ENCODE data around the gene KIF3A.

The KIF3A gene

DNA sequence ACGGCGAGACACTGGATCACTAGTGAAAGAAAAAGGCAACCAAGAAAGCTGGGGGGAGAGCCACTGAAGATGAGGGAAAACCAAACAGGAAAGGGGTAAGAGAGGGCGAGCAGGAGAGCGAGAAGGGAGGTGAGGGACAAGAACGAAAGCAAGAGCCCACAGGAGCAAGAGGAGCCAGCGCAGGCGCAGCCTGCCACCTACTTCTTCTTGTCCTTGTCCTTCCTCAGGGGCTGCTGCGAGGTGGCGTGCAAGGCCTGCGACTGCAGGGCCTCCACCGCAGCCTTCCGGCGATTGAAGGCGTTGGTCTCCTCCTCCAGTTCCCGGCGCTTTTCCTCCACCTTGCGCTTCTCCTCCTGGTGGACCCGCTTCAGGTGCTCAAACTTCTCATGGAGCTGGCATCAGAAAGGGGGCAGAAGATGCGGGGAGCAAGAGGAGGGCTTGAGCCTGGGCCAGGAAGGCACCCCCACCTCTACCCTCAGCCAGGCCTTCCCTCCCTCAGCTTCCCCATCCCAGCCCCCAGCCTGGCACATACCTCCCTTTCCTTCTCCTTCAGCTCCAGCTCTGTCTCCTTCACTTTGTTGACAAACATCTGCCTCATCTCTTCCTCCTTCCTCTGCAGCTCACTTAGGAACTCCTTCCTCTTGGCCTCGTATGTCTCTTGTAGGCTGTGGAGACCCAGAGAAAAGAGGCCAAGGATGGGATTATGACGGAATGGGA lies 23.4 kb upstream of the KIF3A start:
- no peaks in the 10 kb centered on the region for H3K9me3 ChIP-seq (replicated peaks in 1 of 2; ENCODE audit: control insufficient read depth in 2 of 2, insufficient read depth in 1 of 2, low read depth in 1 of 2, low read length in 2 of 2)
- H2AK5ac ChIP-seq (ENCODE audit: low read depth, low read length): no peak overlapping the region
- no peak overlapping the region for H3K4me2 ChIP-seq (ENCODE audit: insufficient read depth, low read length, poor library complexity, severe bottlenecking)
- H3K79me1 ChIP-seq (ENCODE audit: low read depth, low read length): peaks cover 2% of the 10 kb centered on the region
- H3K23ac ChIP-seq (ENCODE audit: low read depth, low read length, poor library complexity): peak overlapping the region; percentile 62
- no peak overlapping the region for H3K27ac ChIP-seq (replicated peaks; ENCODE audit: low read length)
- H4K91ac ChIP-seq (ENCODE audit: low read depth, low read length, poor library complexity): no peak overlapping the region
- no peak overlapping the region for H3K14ac ChIP-seq (ENCODE audit: low read length)
- no peak overlapping the region for H2AFZ ChIP-seq (ENCODE audit: low read length)
- no peak overlapping the region for H3K4ac ChIP-seq (ENCODE audit: low read length)
- H2BK120ac ChIP-seq (ENCODE audit: low read depth, low read length): no peak overlapping the region
- no peaks in the 10 kb centered on the region for H3K27me3 ChIP-seq (ENCODE audit: control insufficient read depth in 3 of 3, insufficient read depth in 3 of 3, low read depth in 1 of 3, low read length in 3 of 3)
- H3K18ac ChIP-seq (ENCODE audit: low read length): no peak overlapping the region
- no peak overlapping the region for H3K4me3 ChIP-seq (ENCODE audit: low read length in 2 of 2)
- H4K8ac ChIP-seq (ENCODE audit: low read depth, low read length): no peak overlapping the region
- H2BK5ac ChIP-seq (ENCODE audit: low read length): no peak overlapping the region
- DNase-seq (ENCODE audit: low spot score): no peak
- peaks cover 44 to 80% of the 10 kb centered on the region in 2 donors for H3K36me3 ChIP-seq (replicated peaks in 1 of 2; ENCODE audit: control insufficient read depth in 2 of 2, insufficient read depth in 2 of 2, low read length in 2 of 2)
- no peaks in the 10 kb centered on the region for H3K4me1 ChIP-seq (ENCODE audit: control insufficient read depth in 2 of 2, insufficient read depth in 1 of 2, low read depth in 1 of 2, low read length in 2 of 2)
- WGBS, 2 donors (ENCODE audit: extremely low coverage in 2 of 2, insufficient read length in 2 of 2, insufficient replicate concordance in 1 of 2): no CpG with 5 or more reads among the region's 21 CpGs
- H3K9ac ChIP-seq (ENCODE audit: low read depth, low read length, poor library complexity): no peak overlapping the region
- no peak overlapping the region for H2BK12ac ChIP-seq (ENCODE audit: low read length)
- H2BK15ac ChIP-seq (ENCODE audit: low read length): no peak overlapping the region

DNA sequence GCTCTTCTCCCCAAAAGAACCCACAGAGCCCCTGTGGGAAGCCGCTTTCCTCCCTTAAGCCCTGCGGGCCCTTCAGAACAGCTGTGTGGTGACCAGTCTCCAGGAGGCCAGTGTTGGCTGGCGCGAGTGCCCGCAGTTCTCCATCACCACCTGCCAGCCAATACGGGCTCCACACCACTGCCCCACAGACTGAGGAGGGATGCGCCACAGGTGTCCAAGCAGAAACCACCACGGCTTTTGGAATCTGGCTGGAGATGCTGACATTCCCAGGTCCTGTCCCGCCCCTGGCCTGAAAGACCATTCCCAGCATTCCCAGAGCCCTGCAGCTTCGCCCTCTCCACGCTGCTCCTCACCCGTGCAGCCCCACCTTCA lies 22.7 kb upstream of the KIF3A start:
- Histone ChIP-seq H4K8ac (ENCODE audit: low read depth, low read length) (no peak overlapping the region), H3K4me1 (ENCODE audit: control insufficient read depth in 2 of 2, insufficient read depth in 1 of 2, low read depth in 1 of 2, low read length in 2 of 2) (peaks cover 0 to 3% of the 10 kb centered on the region in 2 donors), H2AK5ac (ENCODE audit: low read depth, low read length) (no peak overlapping the region), H3K4ac (ENCODE audit: low read length) (no peak overlapping the region), H2AFZ (ENCODE audit: low read length) (no peak overlapping the region), H3K14ac (ENCODE audit: low read length) (peak overlapping the region; percentile 25), H3K4me3 (ENCODE audit: low read length in 2 of 2) (no peak overlapping the region), H3K18ac (ENCODE audit: low read length) (no peak overlapping the region), H3K23ac (ENCODE audit: low read depth, low read length, poor library complexity) (no peak overlapping the region), H2BK120ac (ENCODE audit: low read depth, low read length) (no peak overlapping the region), H2BK15ac (ENCODE audit: low read length) (no peak overlapping the region), H3K27me3 (ENCODE audit: control insufficient read depth in 3 of 3, insufficient read depth in 3 of 3, low read depth in 1 of 3, low read length in 3 of 3) (no peaks in the 10 kb centered on the region), H3K9ac (ENCODE audit: low read depth, low read length, poor library complexity) (no peak overlapping the region), H3K9me3 (replicated peaks in 1 of 2; ENCODE audit: control insufficient read depth in 2 of 2, insufficient read depth in 1 of 2, low read depth in 1 of 2, low read length in 2 of 2) (no peaks in the 10 kb centered on the region), H2BK12ac (ENCODE audit: low read length) (no peak overlapping the region), H3K36me3 (replicated peaks in 1 of 2; ENCODE audit: control insufficient read depth in 2 of 2, insufficient read depth in 2 of 2, low read length in 2 of 2) (peaks cover 44 to 75% of the 10 kb centered on the region in 2 donors), H4K91ac (ENCODE audit: low read depth, low read length, poor library complexity) (no peak overlapping the region), H3K27ac (replicated peaks; ENCODE audit: low read length) (no peak overlapping the region), H3K79me1 (ENCODE audit: low read depth, low read length) (no peaks in the 10 kb centered on the region), H2BK5ac (ENCODE audit: low read length) (no peak overlapping the region), H3K4me2 (ENCODE audit: insufficient read depth, low read length, poor library complexity, severe bottlenecking) (no peak overlapping the region)
- DNase-seq (ENCODE audit: low spot score): no peak
- no CpG with 5 or more reads among the region's 12 CpGs for WGBS, 2 donors (ENCODE audit: extremely low coverage in 2 of 2, insufficient read length in 2 of 2, insufficient replicate concordance in 1 of 2)

DNA sequence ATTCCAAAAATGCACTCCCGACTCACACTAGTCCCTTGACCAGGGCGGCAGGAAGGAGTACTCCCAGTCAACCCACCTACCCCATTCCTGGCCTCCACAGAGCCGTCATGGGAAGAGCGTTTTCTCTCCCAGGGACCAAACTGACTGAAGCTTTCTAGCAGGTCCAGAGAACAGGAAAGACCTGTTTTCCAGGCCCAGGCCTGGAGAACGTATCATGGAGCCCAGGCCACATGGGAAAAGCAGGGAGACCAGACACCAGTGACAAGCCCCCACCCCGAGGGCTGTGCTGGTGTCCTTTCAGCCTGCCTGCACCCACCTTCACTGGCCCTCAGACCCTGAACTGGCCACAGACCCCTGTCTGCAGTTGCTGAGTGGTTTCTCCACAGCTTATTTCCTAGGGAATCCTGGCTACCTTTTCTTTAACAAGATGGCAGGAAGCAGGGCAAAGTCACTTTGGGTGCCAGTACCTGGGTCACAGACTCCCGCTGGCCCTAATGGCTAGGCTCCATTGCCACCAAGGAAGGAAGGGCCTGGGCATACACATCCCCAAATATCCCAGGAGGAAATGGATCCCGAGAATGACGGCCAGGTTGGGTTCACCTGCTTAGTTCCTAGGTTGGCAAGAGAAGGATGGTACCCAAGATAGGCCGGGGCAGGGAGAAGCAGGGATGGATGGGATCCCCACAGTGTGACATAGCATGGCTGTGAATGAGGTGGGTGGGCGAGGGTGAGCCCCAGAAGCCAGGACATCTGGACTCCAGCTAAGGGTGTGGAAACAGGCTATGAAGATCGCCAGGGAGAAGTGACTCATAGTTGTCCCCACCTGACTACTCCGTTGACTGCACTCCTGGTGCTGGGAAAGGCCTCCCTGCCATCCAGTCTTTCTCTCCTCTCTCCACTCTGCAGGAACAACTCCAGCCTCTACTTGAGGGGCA lies 22.0 kb upstream of the KIF3A start:
- Histone ChIP-seq H2AFZ (ENCODE audit: low read length) (no peak overlapping the region), H3K4me2 (ENCODE audit: insufficient read depth, low read length, poor library complexity, severe bottlenecking) (no peak overlapping the region), H3K36me3 (replicated peaks in 1 of 2; ENCODE audit: control insufficient read depth in 2 of 2, insufficient read depth in 2 of 2, low read length in 2 of 2) (peaks cover 40 to 69% of the 10 kb centered on the region in 2 donors), H3K9ac (ENCODE audit: low read depth, low read length, poor library complexity) (no peak overlapping the region), H4K91ac (ENCODE audit: low read depth, low read length, poor library complexity) (no peak overlapping the region), H2BK15ac (ENCODE audit: low read length) (no peak overlapping the region), H3K4me3 (ENCODE audit: low read length in 2 of 2) (no peak overlapping the region), H3K79me1 (ENCODE audit: low read depth, low read length) (no peaks in the 10 kb centered on the region), H2BK12ac (ENCODE audit: low read length) (no peak overlapping the region), H4K8ac (ENCODE audit: low read depth, low read length) (no peak overlapping the region), H2BK120ac (ENCODE audit: low read depth, low read length) (no peak overlapping the region), H3K4ac (ENCODE audit: low read length) (no peak overlapping the region), H3K14ac (ENCODE audit: low read length) (no peak overlapping the region), H2BK5ac (ENCODE audit: low read length) (no peak overlapping the region), H3K27me3 (ENCODE audit: control insufficient read depth in 3 of 3, insufficient read depth in 3 of 3, low read depth in 1 of 3, low read length in 3 of 3) (no peaks in the 10 kb centered on the region), H2AK5ac (ENCODE audit: low read depth, low read length) (no peak overlapping the region), H3K27ac (replicated peaks; ENCODE audit: low read length) (no peak overlapping the region), H3K18ac (ENCODE audit: low read length) (no peak overlapping the region), H3K23ac (ENCODE audit: low read depth, low read length, poor library complexity) (no peak overlapping the region), H3K4me1 (ENCODE audit: control insufficient read depth in 2 of 2, insufficient read depth in 1 of 2, low read depth in 1 of 2, low read length in 2 of 2) (peaks cover 0 to 8% of the 10 kb centered on the region in 2 donors), H3K9me3 (replicated peaks in 1 of 2; ENCODE audit: control insufficient read depth in 2 of 2, insufficient read depth in 1 of 2, low read depth in 1 of 2, low read length in 2 of 2) (no peaks in the 10 kb centered on the region)
- no peak for DNase-seq (ENCODE audit: low spot score)
- WGBS, 2 donors (ENCODE audit: extremely low coverage in 2 of 2, insufficient read length in 2 of 2, insufficient replicate concordance in 1 of 2): no CpG with 5 or more reads among the region's 13 CpGs

DNA sequence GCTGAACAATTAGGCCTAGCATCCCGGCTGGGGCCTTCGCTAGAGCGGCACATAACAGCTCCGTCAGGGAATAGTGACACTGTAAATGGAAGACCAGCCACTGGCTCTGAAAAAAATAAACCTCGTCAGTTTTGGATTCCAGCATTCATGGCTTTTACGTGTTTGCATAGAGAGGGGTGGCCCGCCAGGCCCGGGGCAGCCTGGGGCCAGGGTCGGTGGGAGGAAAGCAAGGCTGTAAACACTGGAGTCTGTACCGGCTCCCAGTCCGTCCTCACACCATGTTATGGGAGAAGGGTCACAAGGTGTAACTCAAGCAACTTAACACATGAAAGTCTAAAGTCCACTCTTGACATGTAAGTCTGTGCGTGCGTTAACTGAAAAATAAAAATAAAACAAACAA lies 21.1 kb upstream of the KIF3A start:
- Histone ChIP-seq H3K27ac (replicated peaks; ENCODE audit: low read length) (no peak overlapping the region), H3K27me3 (ENCODE audit: control insufficient read depth in 3 of 3, insufficient read depth in 3 of 3, low read depth in 1 of 3, low read length in 3 of 3) (no peaks in the 10 kb centered on the region), H2BK12ac (ENCODE audit: low read length) (no peak overlapping the region), H3K14ac (ENCODE audit: low read length) (no peak overlapping the region), H3K9ac (ENCODE audit: low read depth, low read length, poor library complexity) (no peak overlapping the region), H3K18ac (ENCODE audit: low read length) (no peak overlapping the region), H2BK120ac (ENCODE audit: low read depth, low read length) (no peak overlapping the region), H3K4me3 (ENCODE audit: low read length in 2 of 2) (no peak overlapping the region), H4K8ac (ENCODE audit: low read depth, low read length) (no peak overlapping the region), H2AK5ac (ENCODE audit: low read depth, low read length) (no peak overlapping the region), H2AFZ (ENCODE audit: low read length) (no peak overlapping the region), H3K4me2 (ENCODE audit: insufficient read depth, low read length, poor library complexity, severe bottlenecking) (no peak overlapping the region), H2BK15ac (ENCODE audit: low read length) (no peak overlapping the region), H3K4me1 (ENCODE audit: control insufficient read depth in 2 of 2, insufficient read depth in 1 of 2, low read depth in 1 of 2, low read length in 2 of 2) (peaks cover 0 to 13% of the 10 kb centered on the region in 2 donors), H3K36me3 (replicated peaks in 1 of 2; ENCODE audit: control insufficient read depth in 2 of 2, insufficient read depth in 2 of 2, low read length in 2 of 2) (peaks cover 34 to 63% of the 10 kb centered on the region in 2 donors), H3K9me3 (replicated peaks in 1 of 2; ENCODE audit: control insufficient read depth in 2 of 2, insufficient read depth in 1 of 2, low read depth in 1 of 2, low read length in 2 of 2) (no peaks in the 10 kb centered on the region), H2BK5ac (ENCODE audit: low read length) (no peak overlapping the region), H3K79me1 (ENCODE audit: low read depth, low read length) (no peaks in the 10 kb centered on the region), H3K4ac (ENCODE audit: low read length) (no peak overlapping the region), H4K91ac (ENCODE audit: low read depth, low read length, poor library complexity) (no peak overlapping the region), H3K23ac (ENCODE audit: low read depth, low read length, poor library complexity) (no peak overlapping the region)
- DNase-seq (ENCODE audit: low spot score): no peak
- WGBS, 2 donors (ENCODE audit: extremely low coverage in 2 of 2, insufficient read length in 2 of 2, insufficient replicate concordance in 1 of 2): no CpG with 5 or more reads among the region's 13 CpGs

All from neuronal stem cell (in vitro differentiated cells).